ENCODE measurements around the gene ADAMTS6.

DNA sequence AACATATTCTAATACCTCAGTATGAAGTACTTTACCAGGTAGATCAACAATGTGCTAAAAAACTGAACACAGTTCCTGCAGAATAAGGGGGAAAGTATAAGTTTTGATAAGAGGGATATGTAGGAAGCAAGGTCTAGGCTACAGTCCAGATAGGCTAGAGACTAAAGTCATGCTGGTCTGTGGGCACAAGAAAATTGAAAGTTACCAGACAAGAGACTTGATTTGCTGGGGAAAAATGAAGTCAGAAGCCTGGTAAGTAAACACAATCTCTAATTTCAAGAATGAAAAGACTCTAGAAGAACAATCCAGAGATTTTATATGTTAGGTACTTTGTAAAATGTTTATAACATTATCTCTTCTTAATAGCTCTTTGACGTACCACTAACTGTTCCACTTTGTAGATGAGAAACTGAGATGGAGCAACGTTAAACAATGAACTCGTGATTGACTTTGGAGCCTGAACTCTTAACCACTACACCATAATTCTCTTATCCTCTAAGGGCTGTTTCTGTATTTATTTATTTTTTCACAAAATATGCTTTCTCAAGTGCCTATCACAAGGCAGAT lies 19.5 kb downstream of the ADAMTS6 start:
- TF ChIP-seq, protein P1, sequence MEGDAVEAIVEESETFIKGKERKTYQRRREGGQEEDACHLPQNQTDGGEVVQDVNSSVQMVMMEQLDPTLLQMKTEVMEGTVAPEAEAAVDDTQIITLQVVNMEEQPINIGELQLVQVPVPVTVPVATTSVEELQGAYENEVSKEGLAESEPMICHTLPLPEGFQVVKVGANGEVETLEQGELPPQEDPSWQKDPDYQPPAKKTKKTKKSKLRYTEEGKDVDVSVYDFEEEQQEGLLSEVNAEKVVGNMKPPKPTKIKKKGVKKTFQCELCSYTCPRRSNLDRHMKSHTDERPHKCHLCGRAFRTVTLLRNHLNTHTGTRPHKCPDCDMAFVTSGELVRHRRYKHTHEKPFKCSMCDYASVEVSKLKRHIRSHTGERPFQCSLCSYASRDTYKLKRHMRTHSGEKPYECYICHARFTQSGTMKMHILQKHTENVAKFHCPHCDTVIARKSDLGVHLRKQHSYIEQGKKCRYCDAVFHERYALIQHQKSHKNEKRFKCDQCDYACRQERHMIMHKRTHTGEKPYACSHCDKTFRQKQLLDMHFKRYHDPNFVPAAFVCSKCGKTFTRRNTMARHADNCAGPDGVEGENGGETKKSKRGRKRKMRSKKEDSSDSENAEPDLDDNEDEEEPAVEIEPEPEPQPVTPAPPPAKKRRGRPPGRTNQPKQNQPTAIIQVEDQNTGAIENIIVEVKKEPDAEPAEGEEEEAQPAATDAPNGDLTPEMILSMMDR (IDR thresholded peaks at IDR 0.05 in 4 of 5, conservative IDR thresholded peaks at IDR 0.05 in 1 of 5): no peak
- TF ChIP-seq POLR2A (IDR thresholded peaks at IDR 0.05): no peak
